GM21447 (cell line): ENCODE measurements around the gene GH2.
"Not testable (repeated sequence)": the region's sequence is repeated elsewhere in the genome, so short reads cannot be mapped to it uniquely, and the experiment has no call there.

Experiments
- ATAC-seq: cut with Tn5 transposase; IDR thresholded peaks from one replicate; pipeline ENCODE4 v1.9.1; 2021; ENCODE audit not compliant: unreplicated experiment

GH2 gene

GRCh38 chr17:63911657-63912100 is 29.9 kb upstream of the GH2 start:
- ATAC-seq: no peak

DNA sequence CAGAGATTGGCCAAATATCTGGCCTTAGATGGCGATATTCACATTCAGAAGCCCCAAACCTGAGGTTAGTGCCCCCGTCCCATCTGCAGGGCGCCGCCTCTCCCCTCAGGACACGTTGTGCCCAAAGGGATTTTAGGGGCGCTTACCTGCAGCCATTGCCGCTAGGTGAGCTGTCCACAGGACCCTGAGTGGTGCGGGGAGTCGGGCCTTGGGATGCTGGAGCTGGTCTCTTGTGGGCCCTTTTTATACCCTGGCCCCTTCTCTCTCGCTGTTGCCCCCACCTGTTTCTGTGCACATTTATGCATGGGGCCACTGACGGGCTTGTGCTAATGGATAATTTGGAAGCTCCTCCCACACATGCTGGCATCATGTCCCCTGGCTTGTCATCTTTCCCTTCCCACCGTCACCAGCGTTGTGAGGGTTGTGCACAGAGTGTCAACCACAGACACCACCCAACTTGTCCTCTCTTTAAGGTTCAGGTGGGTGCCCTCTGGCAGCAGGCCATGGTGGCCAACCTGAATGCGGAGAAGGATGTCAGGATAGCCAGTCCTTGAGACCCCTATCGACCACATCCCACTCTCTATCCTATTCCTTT is 29.4 kb upstream of the GH2 start, which contains the start of gene CSHL1:
Gene CSHL1, minus strand, starts transcription at position 218 of the 595 bp plus-strand sequence. Its CDS starts 62 bp downstream, at position 156.
- no peak for ATAC-seq

DNA sequence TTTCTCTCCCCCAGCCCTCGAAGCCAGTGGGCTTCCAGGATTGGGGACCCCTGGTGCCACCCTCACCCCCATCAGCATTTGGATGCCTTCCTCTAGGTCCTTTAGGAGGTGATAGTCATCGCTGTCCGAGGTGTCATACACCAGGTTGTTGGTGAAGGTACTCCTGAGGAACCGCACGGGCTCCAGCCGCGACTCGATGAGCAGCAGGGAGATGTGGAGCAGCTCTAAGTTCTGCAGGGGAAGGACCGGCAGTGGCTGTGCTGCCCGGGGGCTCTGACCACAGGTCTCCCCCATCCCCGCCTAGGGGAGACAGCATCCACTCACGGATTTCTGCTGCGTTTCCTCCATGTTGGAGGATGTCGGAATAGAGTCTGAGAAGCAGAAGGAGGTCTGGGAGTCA is 28.4 kb upstream of the GH2 start:
- ATAC-seq: no peak

DNA sequence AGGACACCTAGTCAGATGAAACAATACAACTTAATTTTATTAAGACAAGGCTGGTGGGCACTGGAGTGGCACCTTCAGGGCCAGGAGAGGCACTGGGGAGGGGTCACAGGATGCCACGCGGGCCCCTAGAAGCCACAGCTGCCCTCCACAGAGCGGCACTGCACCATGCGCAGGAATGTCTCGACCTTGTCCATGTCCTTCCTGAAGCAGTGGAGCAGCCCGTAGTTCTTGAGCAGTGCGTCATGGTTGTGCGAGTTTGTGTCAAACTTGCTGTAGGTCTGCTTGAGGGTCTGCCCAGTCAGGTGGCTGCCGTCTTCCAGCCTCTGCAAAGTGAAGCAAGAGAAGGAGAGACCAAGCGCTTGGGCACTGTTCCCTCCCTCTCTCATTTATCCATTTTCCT is 27.8 kb upstream of the GH2 start:
- not testable (repeated sequence) for ATAC-seq

- not testable (repeated sequence) for ATAC-seq
Measured at GRCh38 chr17:63907161-63907778, 25.5 kb upstream of the GH2 start.

GRCh38 chr17:63904796-63905195 is 23.1 kb upstream of the GH2 start:
- not testable (repeated sequence) for ATAC-seq

- not testable (repeated sequence) for ATAC-seq
Measured at GRCh38 chr17:63903787-63904201, 22.1 kb upstream of the GH2 start.

DNA sequence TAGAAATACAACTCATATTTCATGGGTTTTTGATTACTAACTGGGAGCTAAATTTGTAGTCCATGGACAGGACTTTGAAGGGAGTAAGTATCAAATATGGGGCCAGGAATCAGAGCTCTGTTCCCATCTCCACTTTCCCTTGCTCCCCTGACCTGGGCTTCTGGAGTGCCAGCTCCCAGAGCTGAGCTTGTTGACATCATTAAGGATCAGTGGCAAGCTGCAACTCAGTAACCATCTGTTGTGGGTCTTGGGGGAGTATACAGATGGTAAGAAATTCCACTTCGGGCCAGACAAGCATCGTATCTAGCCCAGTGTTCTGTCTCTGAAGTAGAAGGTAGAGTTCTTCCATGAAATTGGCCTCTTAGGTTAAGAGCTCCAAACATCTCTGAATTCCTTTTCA is 20.2 kb upstream of the GH2 start:
- not testable (repeated sequence) for ATAC-seq

- ATAC-seq: not testable (repeated sequence)
Measured at GRCh38 chr17:63898899-63899798, 17.4 kb upstream of the GH2 start.

DNA sequence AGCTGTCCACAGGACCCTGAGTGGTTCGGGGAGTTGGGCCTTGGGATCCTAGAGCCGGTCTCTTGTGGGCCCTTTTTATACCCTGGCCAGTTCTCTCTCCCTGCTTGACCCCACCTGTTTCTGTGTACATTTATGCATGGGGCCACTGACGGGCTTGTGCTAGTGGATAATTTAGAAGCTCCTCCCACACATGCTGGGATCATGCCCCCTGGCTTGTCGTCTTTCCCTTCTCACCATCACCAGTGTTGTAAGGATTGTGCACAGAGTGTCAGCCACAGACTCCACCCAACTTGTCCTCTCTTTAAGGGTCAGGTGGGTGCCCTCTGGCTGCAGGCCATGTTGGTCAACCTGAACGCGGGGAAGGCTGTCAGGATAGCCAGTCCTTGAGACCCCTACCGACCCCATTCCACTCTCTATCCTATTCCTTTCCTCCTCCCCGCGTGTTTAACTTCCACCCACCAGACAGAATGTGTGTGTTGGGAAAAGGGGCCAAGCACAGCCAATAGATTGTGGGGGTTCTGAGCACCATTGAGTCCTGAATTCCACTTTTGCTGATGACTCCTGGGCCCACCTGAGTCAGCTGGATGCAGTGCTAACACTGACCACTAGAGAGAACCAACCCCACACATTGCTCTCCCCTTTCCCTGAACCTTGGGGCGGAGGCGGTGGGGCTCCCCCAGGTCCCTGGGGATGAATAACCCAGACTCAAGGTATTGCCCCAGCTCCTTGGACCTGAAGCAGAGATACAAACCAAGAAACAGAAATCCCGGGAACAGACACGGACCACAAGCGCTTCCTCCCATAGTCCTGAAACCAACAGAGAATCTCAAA is 15.0 kb upstream of the GH2 start, which contains the start of gene CSH1:
Gene CSH1, minus strand, starts transcription at position 51 of the 831 bp plus-strand sequence. CDS start 63 bp downstream, outside the sequence.
- ATAC-seq: not testable (repeated sequence)

- ATAC-seq: not testable (repeated sequence)
Measured at GRCh38 chr17:63894821-63895220, 13.1 kb upstream of the GH2 start.

- not testable (repeated sequence) for ATAC-seq
Measured at GRCh38 chr17:63894021-63894420, 12.3 kb upstream of the GH2 start.

DNA sequence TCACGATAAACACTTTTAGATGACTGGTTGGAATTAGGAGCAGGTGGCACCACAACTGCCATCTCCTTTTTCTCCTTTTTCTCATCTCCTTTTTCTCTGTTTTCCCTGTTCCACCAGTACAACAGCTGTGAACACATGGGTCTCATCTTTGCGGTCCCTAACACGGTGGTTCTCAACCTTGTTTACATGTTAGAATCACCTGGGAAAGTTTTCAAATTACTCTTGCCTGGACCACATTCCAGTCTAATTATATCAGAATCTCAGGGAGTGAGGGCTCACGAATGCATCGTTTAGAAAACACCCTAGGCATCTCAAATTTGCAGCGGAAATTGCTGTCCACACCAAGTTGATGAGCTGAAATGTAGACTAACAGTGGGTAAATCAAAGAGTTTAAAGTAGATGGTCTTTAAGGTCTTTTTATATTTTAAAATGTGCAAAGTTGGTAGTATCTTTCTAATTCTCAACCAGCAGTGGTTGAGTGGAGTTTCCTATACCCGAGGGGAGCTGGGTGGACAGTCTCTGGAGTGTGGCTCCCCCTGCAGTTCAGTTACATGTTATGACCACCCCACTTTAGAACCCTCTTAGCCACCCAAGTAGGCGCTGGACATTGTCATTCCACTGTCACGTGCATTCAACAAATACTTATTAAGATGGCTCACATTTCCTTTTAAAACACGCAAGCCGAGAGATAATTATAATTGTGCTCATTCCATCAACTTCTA is 10.7 kb upstream of the GH2 start:
- not testable (repeated sequence) for ATAC-seq

- ATAC-seq: not testable (repeated sequence)
Measured at GRCh38 chr17:63889026-63889848, 7.5 kb upstream of the GH2 start.

GRCh38 chr17:63885119-63885518 is 3.4 kb upstream of the GH2 start:
- not testable (repeated sequence) for ATAC-seq

DNA sequence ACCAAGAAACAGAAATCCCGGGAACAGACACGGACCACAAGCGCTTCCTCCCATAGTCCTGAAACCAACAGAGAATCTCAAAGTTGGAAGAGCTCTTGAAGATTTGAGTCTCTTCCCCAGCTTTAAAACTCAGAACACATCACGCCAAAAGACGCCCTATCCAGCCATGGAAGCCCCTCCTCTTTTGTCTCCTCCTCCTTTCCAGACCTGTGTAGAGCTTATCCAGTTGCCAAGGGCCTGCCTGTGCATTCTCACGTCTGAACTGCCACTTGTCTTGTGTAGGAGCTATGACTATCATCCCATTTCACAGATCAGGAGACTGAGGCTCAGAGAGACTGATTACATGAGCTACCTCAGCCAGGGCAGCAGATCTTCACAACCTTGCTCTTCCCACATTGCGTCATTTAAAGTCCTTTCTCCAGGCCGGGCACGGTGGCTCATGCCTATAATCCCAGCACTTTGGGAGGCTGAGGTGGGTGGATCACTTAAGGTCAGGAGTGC is 932 bp upstream of the GH2 start:
- not testable (repeated sequence) for ATAC-seq

- not testable (repeated sequence) for ATAC-seq
Measured at GRCh38 chr17:63881337-63881736, 407 bp downstream of the GH2 start.

- ATAC-seq: no peak
Measured at GRCh38 chr17:63880706-63881105, 1.0 kb downstream of the GH2 start.

DNA sequence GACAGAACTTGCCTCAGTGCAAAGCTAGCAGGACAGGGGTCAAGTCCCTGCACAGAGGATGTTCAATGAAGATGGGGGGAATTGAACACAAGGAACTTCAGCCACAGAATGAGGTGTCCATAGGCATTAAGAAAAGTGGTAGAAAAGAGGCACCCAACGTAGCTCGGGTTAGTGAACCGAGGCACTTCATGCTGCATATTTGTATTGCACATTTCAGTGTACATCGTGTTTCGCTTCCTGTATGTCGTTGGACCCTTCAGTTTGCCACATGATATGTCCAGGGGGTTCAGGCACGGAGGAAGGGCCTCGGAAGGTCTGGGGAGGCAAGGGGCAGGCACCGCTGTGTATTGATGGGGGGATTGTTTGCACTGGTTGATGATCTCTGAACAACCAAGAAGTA is 3.3 kb downstream of the GH2 start:
- not testable (repeated sequence) for ATAC-seq
